OCI-LY3 (cell line): Measurements from ENCODE around the gene PDS5B.

ENCODE experiments used
- EZH2phosphoT487 ChIP-seq: fragments of 200-600 bp; shearing (Covaris generic); IDR thresholded peaks from 2 replicates; pipeline ENCODE4 v1.6.1; 2018; ENCODE audit warnings: antibody characterized with exemption, mixed run types, low read depth
- TF ChIP-seq, protein P1 (sequence below): fragments of 200-600, 300-600 bp; sonication (generic); IDR thresholded peaks from 2 replicates; pipeline ENCODE4 v1.5.1; 2014; ENCODE audit warnings: antibody characterized with exemption, low read length, low read depth

DNA sequence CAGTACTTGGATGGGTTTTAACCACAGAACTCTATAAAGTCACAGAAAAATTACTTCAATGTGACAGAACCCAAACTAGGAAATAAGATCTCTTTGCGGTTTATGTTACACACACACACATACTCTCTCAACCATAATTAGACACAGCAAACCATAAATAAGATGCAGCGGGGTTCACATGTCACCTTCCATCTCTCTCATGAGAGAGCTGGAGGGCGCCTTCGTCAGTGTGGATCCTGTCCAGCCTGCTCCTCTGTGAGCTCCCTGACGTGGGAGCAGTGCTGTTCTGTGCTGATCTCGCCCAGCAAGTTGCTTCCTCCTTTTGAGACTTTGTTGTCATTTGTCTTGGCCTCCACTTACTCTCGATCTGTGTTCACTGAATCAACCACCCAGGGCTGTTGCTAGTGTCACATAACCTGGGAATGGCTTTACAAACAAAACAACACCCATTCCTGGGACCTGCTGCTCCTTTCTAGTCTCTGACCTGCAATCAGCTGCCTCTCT lies 225.1 kb downstream of the PDS5B start:
- no peak for TF ChIP-seq EZH2phosphoT487
- TF ChIP-seq, protein P1, sequence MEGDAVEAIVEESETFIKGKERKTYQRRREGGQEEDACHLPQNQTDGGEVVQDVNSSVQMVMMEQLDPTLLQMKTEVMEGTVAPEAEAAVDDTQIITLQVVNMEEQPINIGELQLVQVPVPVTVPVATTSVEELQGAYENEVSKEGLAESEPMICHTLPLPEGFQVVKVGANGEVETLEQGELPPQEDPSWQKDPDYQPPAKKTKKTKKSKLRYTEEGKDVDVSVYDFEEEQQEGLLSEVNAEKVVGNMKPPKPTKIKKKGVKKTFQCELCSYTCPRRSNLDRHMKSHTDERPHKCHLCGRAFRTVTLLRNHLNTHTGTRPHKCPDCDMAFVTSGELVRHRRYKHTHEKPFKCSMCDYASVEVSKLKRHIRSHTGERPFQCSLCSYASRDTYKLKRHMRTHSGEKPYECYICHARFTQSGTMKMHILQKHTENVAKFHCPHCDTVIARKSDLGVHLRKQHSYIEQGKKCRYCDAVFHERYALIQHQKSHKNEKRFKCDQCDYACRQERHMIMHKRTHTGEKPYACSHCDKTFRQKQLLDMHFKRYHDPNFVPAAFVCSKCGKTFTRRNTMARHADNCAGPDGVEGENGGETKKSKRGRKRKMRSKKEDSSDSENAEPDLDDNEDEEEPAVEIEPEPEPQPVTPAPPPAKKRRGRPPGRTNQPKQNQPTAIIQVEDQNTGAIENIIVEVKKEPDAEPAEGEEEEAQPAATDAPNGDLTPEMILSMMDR, result no peak
